ENCODE measurements around the gene COL4A2. TPM values are rescaled to one million over a fixed set of nuclear protein-coding genes. Genes with fewer than 3 reads are reported as not detected.

The COL4A2 gene
- total RNA-seq, 1 experiment from 2014 or later = 66.0 TPM

DNA sequence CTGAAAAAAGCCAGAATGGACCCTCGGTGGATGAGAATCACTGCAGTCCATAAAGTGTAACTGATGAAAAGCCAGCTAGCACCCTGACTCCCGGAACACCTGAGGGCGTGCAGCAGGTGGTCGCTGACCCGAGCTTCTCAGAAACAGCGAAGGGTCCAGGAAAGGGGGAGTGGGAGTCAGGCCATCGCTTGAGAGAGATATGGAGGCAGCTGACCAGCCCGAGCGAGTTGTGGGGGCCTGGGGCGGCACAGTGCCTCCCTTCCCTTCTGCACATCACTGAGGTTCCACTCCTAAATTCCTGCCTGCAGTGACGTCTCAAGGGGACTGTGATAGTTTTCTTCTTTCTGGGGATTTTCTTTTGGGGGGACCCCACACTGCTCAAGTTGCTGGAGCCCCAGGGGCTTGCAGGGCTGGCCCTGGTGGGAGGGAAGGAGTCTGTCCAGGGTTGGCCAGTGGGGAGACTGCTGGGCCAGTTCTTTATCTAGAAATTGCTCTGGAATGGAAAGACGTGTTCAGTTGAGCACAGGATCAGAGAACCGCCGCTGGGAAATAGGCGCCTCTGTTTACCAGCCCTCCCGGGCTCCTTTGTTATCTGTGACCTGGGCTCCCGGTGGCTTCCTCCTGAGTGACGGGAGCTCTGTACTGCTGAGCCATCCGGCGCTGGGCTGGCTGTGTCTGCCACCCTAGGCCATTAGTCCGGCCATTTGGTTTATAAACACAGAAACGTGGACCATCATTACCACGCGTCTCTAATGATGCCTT, 183.1 kb downstream of the COL4A2 start:
- peaks cover 18% of the 10 kb centered on the region for H3K36me3 Mint-ChIP-seq (ENCODE audit: insufficient read depth, unreplicated experiment)
- no peaks in the 10 kb centered on the region for H3K27me3 Mint-ChIP-seq (ENCODE audit: insufficient read depth, unreplicated experiment)
- H3K27ac Mint-ChIP-seq (ENCODE audit: low read depth, unreplicated experiment) = no peak overlapping the region
- H3K4me3 Mint-ChIP-seq (ENCODE audit: unreplicated experiment) = no peak overlapping the region
- no peaks in the 10 kb centered on the region for H3K4me1 Mint-ChIP-seq (ENCODE audit: insufficient read depth, unreplicated experiment)
- TF ChIP-seq, protein P1, sequence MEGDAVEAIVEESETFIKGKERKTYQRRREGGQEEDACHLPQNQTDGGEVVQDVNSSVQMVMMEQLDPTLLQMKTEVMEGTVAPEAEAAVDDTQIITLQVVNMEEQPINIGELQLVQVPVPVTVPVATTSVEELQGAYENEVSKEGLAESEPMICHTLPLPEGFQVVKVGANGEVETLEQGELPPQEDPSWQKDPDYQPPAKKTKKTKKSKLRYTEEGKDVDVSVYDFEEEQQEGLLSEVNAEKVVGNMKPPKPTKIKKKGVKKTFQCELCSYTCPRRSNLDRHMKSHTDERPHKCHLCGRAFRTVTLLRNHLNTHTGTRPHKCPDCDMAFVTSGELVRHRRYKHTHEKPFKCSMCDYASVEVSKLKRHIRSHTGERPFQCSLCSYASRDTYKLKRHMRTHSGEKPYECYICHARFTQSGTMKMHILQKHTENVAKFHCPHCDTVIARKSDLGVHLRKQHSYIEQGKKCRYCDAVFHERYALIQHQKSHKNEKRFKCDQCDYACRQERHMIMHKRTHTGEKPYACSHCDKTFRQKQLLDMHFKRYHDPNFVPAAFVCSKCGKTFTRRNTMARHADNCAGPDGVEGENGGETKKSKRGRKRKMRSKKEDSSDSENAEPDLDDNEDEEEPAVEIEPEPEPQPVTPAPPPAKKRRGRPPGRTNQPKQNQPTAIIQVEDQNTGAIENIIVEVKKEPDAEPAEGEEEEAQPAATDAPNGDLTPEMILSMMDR (IDR thresholded peaks at IDR 0.05; ENCODE audit: unreplicated experiment) = no peak
- CTCF ChIA-PET = interaction anchor here (0.6 kb wide), 1 partner anchor 1553 kb away, joined by 3 read pairs; no protein-coding TSS in a partner anchor
- POLR2A ChIA-PET = no interaction called here
- DNase-seq (ENCODE audit: unreplicated experiment) = no peak
- intact Hi-C loops (cut with micrococcal nuclease) = no loop called here
- H3K9me3 Mint-ChIP-seq (ENCODE audit: unreplicated experiment) = no peaks in the 10 kb centered on the region
- no TSS peak for BruUV-seq (replicated peaks)

DNA sequence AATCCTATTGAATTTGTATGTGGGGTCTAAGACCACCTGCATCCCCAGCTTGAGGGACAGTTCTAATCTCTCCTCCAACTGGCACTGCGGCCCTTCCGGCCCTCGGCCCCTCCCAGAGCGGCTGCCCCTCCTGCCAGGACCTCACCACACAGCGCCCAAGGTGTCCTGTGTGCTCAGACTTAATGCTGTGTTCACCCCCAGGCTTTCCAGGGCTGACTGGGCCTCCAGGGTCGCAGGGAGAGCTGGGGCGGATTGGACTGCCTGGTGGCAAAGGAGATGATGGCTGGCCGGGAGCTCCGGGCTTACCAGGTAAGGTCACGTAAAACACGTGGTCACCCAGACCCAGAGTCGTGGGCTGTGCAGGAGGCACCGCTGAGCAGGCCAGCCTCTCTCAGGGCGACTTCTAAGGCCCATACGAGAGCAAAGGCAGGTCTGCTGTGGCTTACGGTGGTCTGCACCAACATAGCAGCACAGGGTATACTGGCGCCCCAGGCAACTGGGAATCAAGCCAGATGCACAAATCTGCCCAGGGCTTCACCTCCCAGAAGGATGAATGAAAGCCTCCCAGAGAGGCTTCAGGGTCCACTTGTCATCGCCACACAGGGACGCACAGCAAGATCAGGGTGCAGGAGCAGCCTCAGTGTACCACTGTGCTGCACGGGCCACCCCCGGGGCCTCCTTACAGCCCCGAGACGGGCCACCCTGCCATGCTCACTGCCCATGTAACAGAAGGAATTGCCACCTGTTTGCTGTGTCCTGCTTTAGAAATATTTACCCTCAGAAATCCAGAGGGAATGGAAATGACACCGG, 185.0 kb downstream of the COL4A2 start:
- BruUV-seq (replicated peaks) = no TSS peak
- Mint-ChIP-seq H3K4me1 (ENCODE audit: insufficient read depth, unreplicated experiment) (no peaks in the 10 kb centered on the region), H3K36me3 (ENCODE audit: insufficient read depth, unreplicated experiment) (peaks cover 18% of the 10 kb centered on the region), H3K9me3 (ENCODE audit: unreplicated experiment) (no peaks in the 10 kb centered on the region), H3K27me3 (ENCODE audit: insufficient read depth, unreplicated experiment) (no peaks in the 10 kb centered on the region), H3K4me3 (ENCODE audit: unreplicated experiment) (no peak overlapping the region), H3K27ac (ENCODE audit: low read depth, unreplicated experiment) (no peak overlapping the region)
- ChIA-PET CTCF (interaction anchor here (0.6 kb wide), 1 partner anchor 17 kb away, joined by 3 read pairs; no protein-coding TSS in a partner anchor), POLR2A (no interaction called here)
- intact Hi-C loops (cut with micrococcal nuclease) = no loop called here
- TF ChIP-seq, protein P1 (IDR thresholded peaks at IDR 0.05; ENCODE audit: unreplicated experiment) = no peak
- DNase-seq (ENCODE audit: unreplicated experiment) = no peak

DNA sequence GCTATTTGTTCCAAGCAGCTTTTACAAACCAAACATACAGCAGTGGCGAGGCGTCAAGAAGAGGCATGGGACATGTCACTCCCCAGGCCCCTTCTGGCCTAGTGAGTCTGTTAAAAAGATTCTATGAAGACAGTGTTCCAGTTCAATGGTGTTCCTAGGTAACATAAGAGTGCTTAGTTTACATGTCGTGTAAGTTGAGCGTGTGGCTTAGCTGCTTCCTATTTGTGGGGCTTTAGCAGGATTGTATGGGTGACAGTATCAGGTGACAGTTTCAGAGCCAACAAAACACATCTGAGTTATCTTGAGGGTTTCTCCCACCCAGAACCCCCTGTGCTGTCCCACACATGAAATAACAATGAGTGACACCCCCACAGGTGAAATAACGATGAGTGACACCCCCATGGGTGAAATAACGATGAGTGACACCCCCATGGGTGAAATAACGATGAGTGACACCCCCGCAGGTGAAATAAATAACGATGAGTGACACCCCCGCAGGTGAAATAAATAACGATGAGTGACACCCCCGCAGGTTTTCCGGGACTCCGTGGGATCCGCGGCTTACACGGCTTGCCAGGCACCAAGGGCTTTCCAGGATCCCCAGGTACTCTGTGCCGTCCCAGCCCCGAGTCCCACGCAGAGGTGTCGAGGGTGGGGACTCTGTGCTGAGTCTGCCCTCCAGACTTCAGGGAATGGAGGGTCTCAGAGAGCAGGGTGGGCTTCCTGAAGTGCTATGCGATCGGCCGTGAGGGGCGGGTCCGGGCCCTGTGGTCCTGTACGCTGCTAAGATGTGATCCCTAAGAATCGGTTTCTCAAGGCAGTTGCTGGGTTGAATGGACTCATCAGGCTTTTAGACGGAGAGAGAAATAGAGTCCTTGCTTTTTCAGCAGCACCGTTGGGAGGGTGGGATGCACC, 185.9 kb downstream of the COL4A2 start:
- H3K4me3 Mint-ChIP-seq (ENCODE audit: unreplicated experiment) = no peak overlapping the region
- TF ChIP-seq, protein P1 (IDR thresholded peaks at IDR 0.05; ENCODE audit: unreplicated experiment) = no peak
- H3K4me1 Mint-ChIP-seq (ENCODE audit: insufficient read depth, unreplicated experiment) = no peaks in the 10 kb centered on the region
- H3K9me3 Mint-ChIP-seq (ENCODE audit: unreplicated experiment) = no peaks in the 10 kb centered on the region
- H3K27me3 Mint-ChIP-seq (ENCODE audit: insufficient read depth, unreplicated experiment) = no peaks in the 10 kb centered on the region
- POLR2A ChIA-PET = no interaction called here
- intact Hi-C loops (cut with micrococcal nuclease) = no loop called here
- H3K36me3 Mint-ChIP-seq (ENCODE audit: insufficient read depth, unreplicated experiment) = peaks cover 18% of the 10 kb centered on the region
- CTCF ChIA-PET = no interaction called here
- no peak for DNase-seq (ENCODE audit: unreplicated experiment)
- no TSS peak for BruUV-seq (replicated peaks)
- no peak overlapping the region for H3K27ac Mint-ChIP-seq (ENCODE audit: low read depth, unreplicated experiment)

DNA sequence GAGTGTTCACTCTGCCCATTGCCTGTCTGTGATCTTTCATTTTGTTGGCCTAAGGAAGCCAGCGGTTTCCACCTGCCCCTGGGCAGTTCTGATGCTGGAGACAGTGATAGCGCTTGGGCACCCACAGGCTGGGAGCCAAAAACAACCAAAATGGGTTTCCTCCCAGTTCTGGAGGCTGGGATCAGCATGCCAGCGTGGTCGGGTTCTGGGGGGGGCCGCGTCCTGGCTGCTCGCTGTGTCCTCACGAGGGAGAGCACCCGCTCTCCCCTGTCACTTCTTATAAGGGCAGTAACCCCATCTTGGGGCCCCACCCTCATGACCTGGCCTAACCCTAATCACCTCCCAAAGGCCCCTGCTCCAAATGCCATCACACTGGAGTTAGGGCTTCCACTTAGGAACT, 186.5 kb downstream of the COL4A2 start:
- intact Hi-C loops (cut with micrococcal nuclease) = no loop called here
- Mint-ChIP-seq H3K36me3 (ENCODE audit: insufficient read depth, unreplicated experiment) (peaks cover 20% of the 10 kb centered on the region), H3K9me3 (ENCODE audit: unreplicated experiment) (no peaks in the 10 kb centered on the region), H3K27me3 (ENCODE audit: insufficient read depth, unreplicated experiment) (no peaks in the 10 kb centered on the region), H3K27ac (ENCODE audit: low read depth, unreplicated experiment) (no peak overlapping the region), H3K4me1 (ENCODE audit: insufficient read depth, unreplicated experiment) (no peaks in the 10 kb centered on the region), H3K4me3 (ENCODE audit: unreplicated experiment) (no peak overlapping the region)
- POLR2A ChIA-PET = no interaction called here
- no peak for DNase-seq (ENCODE audit: unreplicated experiment)
- BruUV-seq (replicated peaks) = no TSS peak
- TF ChIP-seq, protein P1 (IDR thresholded peaks at IDR 0.05; ENCODE audit: unreplicated experiment) = no peak
- CTCF ChIA-PET = no interaction called here
